Measurements from ENCODE around the gene RIC3. TPM values are rescaled to one million over a fixed set of nuclear protein-coding genes. Genes with fewer than 3 reads are reported as not detected.

The RIC3 gene
- total and polyA plus RNA-seq, 2 of the 8 experiments (the other 6 are each of a cell fraction or from before 2014, with no cell fraction given) = 6.4 to 15.5 TPM

- TF ChIP-seq ASH2L (IDR thresholded peaks at IDR 0.05; ENCODE audit: low read length) (no peak), SIRT6 (IDR thresholded peaks at IDR 0.05; ENCODE audit: low read length) (no peak), CHD7 (IDR thresholded peaks at IDR 0.05; ENCODE audit: insufficient replicate concordance, low read length) (no peak)
Measured at GRCh38 chr11:8203414-8203715, 34.5 kb upstream of the RIC3 start (continued).
